Naive thymus-derived CD4-positive, alpha-beta T cell (primary cell): ENCODE measurements around the gene RLN3. TPM values are rescaled to one million over a fixed set of nuclear protein-coding genes. Genes with fewer than 3 reads are reported as not detected.

Source experiments
- ATAC-seq: fragments of 150-1000 bp; cut with Tn5 transposase; 2 replicates; pipeline ENCODE4 v1.10.0; 2021; ENCODE audit warnings: mild to moderate bottlenecking, moderate library complexity
- CTCF ChIA-PET: fragments of 350-600 bp; sonication (Branson Sonifier 250); formaldehyde crosslinking; loops from one replicate; lab custom pipeline; 2021; ENCODE audit warnings: antibody characterized with exemption; lab: Charles Lee
- POLR2A ChIA-PET: fragments of 350-600 bp; sonication (Branson Sonifier 250); formaldehyde crosslinking; loops from one replicate; lab custom pipeline; 2021; ENCODE audit warnings: antibody characterized with exemption, inconsistent platforms; lab: Charles Lee
- DNase-seq, 9 donors: peaks; one replicate each; pipeline versions ENCODE4 v3.0.0 to v3.0.0-alpha.2; 2020 to 2022; ENCODE audit warnings: mixed read lengths in 1 of 9
- H3K27ac ChIP-seq: one replicate; pipeline ENCODE4 v1.7.0; 2013; ENCODE audit warnings: mild to moderate bottlenecking, low read depth, low read length, moderate library complexity
- H3K27me3 ChIP-seq, 2 donors: one replicate each; pipeline ENCODE4 v1.7.0; 2013; ENCODE audit warnings: low read length in 2 of 2, mild to moderate bottlenecking in 2 of 2, moderate library complexity in 2 of 2; ENCODE audit not compliant: control insufficient read depth in 2 of 2, insufficient read depth in 2 of 2
- H3K36me3 ChIP-seq, 3 experiments: 1 replicate in 2 of 3; 2 replicates in 1 of 3; pipeline ENCODE4 v1.7.0; 2013; ENCODE audit warnings: low read length in 3 of 3, mild to moderate bottlenecking in 3 of 3, moderate library complexity in 1 of 3; ENCODE audit not compliant: insufficient read depth in 3 of 3, control insufficient read depth in 2 of 3
- H3K4me1 ChIP-seq, 2 donors: one replicate each; pipeline ENCODE4 v1.7.0; 2013; ENCODE audit warnings: low read length in 2 of 2, mild to moderate bottlenecking in 2 of 2, moderate library complexity in 1 of 2; ENCODE audit not compliant: control insufficient read depth in 2 of 2, insufficient read depth in 2 of 2
- H3K4me3 ChIP-seq: 2 replicates; pipeline ENCODE4 v1.7.0; 2013; ENCODE audit warnings: mild to moderate bottlenecking, low read length
- H3K9me3 ChIP-seq, 3 experiments: 1 replicate in 2 of 3; 2 replicates in 1 of 3; pipeline ENCODE4 v1.7.0; 2013; ENCODE audit warnings: low read length in 3 of 3; ENCODE audit not compliant: control insufficient read depth in 2 of 3
- H3K27ac Mint-ChIP-seq, 9 donors: one replicate each; pipeline ENCODE4 v1.8.0; 2020 to 2022; ENCODE audit warnings: mixed read lengths in 9 of 9, mild to moderate bottlenecking in 8 of 9, moderate library complexity in 5 of 9, inconsistent platforms in 2 of 9
- H3K27me3 Mint-ChIP-seq, 5 donors: one replicate each; pipeline ENCODE4 v1.8.0; 2021 to 2022; ENCODE audit warnings: mixed read lengths in 5 of 5, mild to moderate bottlenecking in 1 of 5
- H3K36me3 Mint-ChIP-seq, 5 donors: one replicate each; pipeline ENCODE4 v1.8.0; 2020 to 2022; ENCODE audit warnings: mixed read lengths in 5 of 5, mild to moderate bottlenecking in 3 of 5, inconsistent platforms in 1 of 5
- H3K4me1 Mint-ChIP-seq, 7 donors: one replicate each; pipeline ENCODE4 v1.8.0; 2020 to 2022; ENCODE audit warnings: mixed read lengths in 7 of 7, mild to moderate bottlenecking in 3 of 7, inconsistent platforms in 1 of 7
- H3K4me3 Mint-ChIP-seq, 10 donors: one replicate each; pipeline ENCODE4 v1.8.0; 2020 to 2022; ENCODE audit warnings: mild to moderate bottlenecking in 10 of 10, mixed read lengths in 10 of 10, moderate library complexity in 6 of 10, inconsistent platforms in 2 of 10
- H3K9me3 Mint-ChIP-seq, 11 donors: one replicate each; pipeline ENCODE4 v1.8.0; 2020 to 2022; ENCODE audit warnings: mixed read lengths in 11 of 11, mild to moderate bottlenecking in 4 of 11, inconsistent platforms in 1 of 11, moderate library complexity in 1 of 11
- intact Hi-C, 2 donors: fragments of 100-400 bp; cut with micrococcal nuclease; formaldehyde crosslinking; loops; one replicate each; pipeline ENCODE4 v1.15.1; 2023
- polyA plus RNA-seq, 2 donors: library from polyadenylated mRNA; unstranded; fragments of 300-500 nt; fragmentation: Illumina TruSeq; gene quantifications; one replicate each; pipeline ENCODE4 v1.2.3, GENCODE V29; 2021
- total RNA-seq, 6 experiments: library from RNA in 5 of 6; stranded (reverse) in 5 of 6; gene quantifications; 1 replicate in 5 of 6; 2 replicates in 1 of 6; pipeline ENCODE4 v1.2.3 and lab custom pipeline; 2021 to 2026

Gene RLN3
- total and polyA plus RNA-seq, 7 experiments from 2014 or later = not detected

- Histone ChIP-seq H3K27ac (no peak overlapping the region), H3K36me3 (no peaks in the 10 kb centered on the region), H3K4me3 (no peak overlapping the region), H3K27me3 (peaks cover 5 to 21% of the 10 kb centered on the region in 2 donors), H3K4me1 (peaks cover 9 to 10% of the 10 kb centered on the region in 2 donors), H3K9me3 (no peaks in the 10 kb centered on the region)
- DNase-seq (peak in 5 of 9 donors; percentile 30 to 66 (median 46)), ATAC-seq (peak; percentile 68)
- POLR2A ChIA-PET = interaction anchor here (0.7 to 1.1 kb wide), 2 partner anchors 29 to 37 kb away, joined by 3 read pairs; no protein-coding TSS in a partner anchor
- H3K36me3 Mint-ChIP-seq = peaks cover 0 to 2% (median 1%) of the 10 kb centered on the region in 5 donors
- peak overlapping the region in 9 of 10 donors; percentile 19 to 81 (median 55) for H3K4me3 Mint-ChIP-seq
- H3K4me1 Mint-ChIP-seq = peaks cover 9 to 26% (median 19%) of the 10 kb centered on the region in 7 donors
- no peak overlapping the region for H3K27ac Mint-ChIP-seq
- peaks cover 0 to 5% (median 0%) of the 10 kb centered on the region in 11 donors for H3K9me3 Mint-ChIP-seq
- peaks cover 16 to 48% (median 27%) of the 10 kb centered on the region in 5 donors for H3K27me3 Mint-ChIP-seq
- intact Hi-C loops = loop anchor here in 1 of 2 donors (1.0 kb wide), 1 partner anchor 14 kb away; no protein-coding TSS in a partner anchor
- CTCF ChIA-PET = interaction anchor here (1.0 to 2.6 kb wide), 8 partner anchors 10 to 180 kb away, joined by 3 to 22 read pairs (median 7); partner anchors contain the start of gene MISP3
Observed at GRCh38 chr19:14059093-14059480, 31.1 kb downstream of the RLN3 start.

- ATAC-seq (no peak), DNase-seq (no peak)
- H3K4me3 ChIP-seq = no peak overlapping the region
- Mint-ChIP-seq H3K4me3 (peak overlapping the region in 4 of 10 donors; percentile 27 to 49 (median 38)), H3K9me3 (peaks cover 0 to 4% (median 0%) of the 10 kb centered on the region in 11 donors), H3K27ac (no peak overlapping the region), H3K4me1 (peaks cover 9 to 25% (median 19%) of the 10 kb centered on the region in 7 donors), H3K36me3 (no peaks in the 10 kb centered on the region), H3K27me3 (peaks cover 16 to 48% (median 27%) of the 10 kb centered on the region in 5 donors)
- ChIA-PET CTCF (interaction anchor here (0.5 to 2.6 kb wide), 11 partner anchors 9 to 362 kb away, joined by 3 to 22 read pairs (median 4); partner anchors contain the start of gene MISP3), POLR2A (interaction anchor here (0.7 to 1.1 kb wide), 3 partner anchors 10 to 38 kb away, joined by 3 read pairs; no protein-coding TSS in a partner anchor)
- peaks cover 9 to 10% of the 10 kb centered on the region in 2 donors for H3K4me1 ChIP-seq
- H3K27ac ChIP-seq = no peak overlapping the region
- peaks cover 5 to 21% of the 10 kb centered on the region in 2 donors for H3K27me3 ChIP-seq
- H3K9me3 ChIP-seq = no peaks in the 10 kb centered on the region
- no peaks in the 10 kb centered on the region for H3K36me3 ChIP-seq
- intact Hi-C loops = loop anchor here in 1 of 2 donors (1.0 kb wide), 1 partner anchor 14 kb away; no protein-coding TSS in a partner anchor
Observed at GRCh38 chr19:14059652-14060155, 31.8 kb downstream of the RLN3 start.

- Histone ChIP-seq H3K4me1 (peaks cover 9 to 10% of the 10 kb centered on the region in 2 donors), H3K4me3 (no peak overlapping the region), H3K27me3 (peaks cover 5 to 21% of the 10 kb centered on the region in 2 donors), H3K9me3 (no peaks in the 10 kb centered on the region), H3K36me3 (no peaks in the 10 kb centered on the region), H3K27ac (no peak overlapping the region)
- POLR2A ChIA-PET = no interaction called here
- no peak overlapping the region for H3K4me3 Mint-ChIP-seq
- no peaks in the 10 kb centered on the region for H3K36me3 Mint-ChIP-seq
- intact Hi-C loops = no loop called here
- peaks cover 9 to 22% (median 19%) of the 10 kb centered on the region in 7 donors for H3K4me1 Mint-ChIP-seq
- H3K27ac Mint-ChIP-seq = no peak overlapping the region
- ATAC-seq = no peak
- H3K9me3 Mint-ChIP-seq = peaks cover 0 to 4% (median 0%) of the 10 kb centered on the region in 11 donors
- DNase-seq = no peak
- H3K27me3 Mint-ChIP-seq = peaks cover 16 to 49% (median 29%) of the 10 kb centered on the region in 5 donors
- CTCF ChIA-PET = interaction anchor here (0.6 to 2.6 kb wide), 4 partner anchors 11 to 109 kb away, joined by 3 to 22 read pairs (median 4); partner anchors contain the start of gene MISP3
Observed at GRCh38 chr19:14061081-14061749, 33.3 kb downstream of the RLN3 start.

- Mint-ChIP-seq H3K4me3 (no peak within 1 kb of the TSS), H3K27me3 (peaks cover 16 to 42% (median 30%) of the 10 kb centered on the region in 5 donors), H3K9me3 (peaks cover 0 to 3% (median 0%) of the 10 kb centered on the region in 11 donors), H3K36me3 (no peaks in the 10 kb centered on the region), H3K27ac (no peak within 1 kb of the TSS), H3K4me1 (peaks cover 9 to 20% (median 16%) of the 10 kb centered on the region in 7 donors)
- Histone ChIP-seq H3K9me3 (no peaks in the 10 kb centered on the region), H3K36me3 (no peaks in the 10 kb centered on the region), H3K4me1 (peaks cover 9 to 10% of the 10 kb centered on the region in 2 donors), H3K4me3 (no peak within 1 kb of the TSS), H3K27ac (no peak within 1 kb of the TSS), H3K27me3 (peaks cover 5 to 21% of the 10 kb centered on the region in 2 donors)
- intact Hi-C loops = no loop called here
- ChIA-PET POLR2A (no interaction called here), CTCF (no interaction called here)
- no peak for ATAC-seq
- no peak for DNase-seq
Observed at GRCh38 chr19:14061751-14062557, 34.0 kb downstream of the RLN3 start, which contains the start of gene PALM3. TSS of gene PALM3 (minus strand) at chr19:14062076. CDS start at chr19:14061980, 96 bp downstream.

GRCh38 chr19:14062558-14062855 lies 34.6 kb downstream of the RLN3 start:
- ATAC-seq (no peak), DNase-seq (no peak)
- H3K9me3 Mint-ChIP-seq = peaks cover 0 to 2% (median 0%) of the 10 kb centered on the region in 11 donors
- Histone ChIP-seq H3K27ac (no peak overlapping the region), H3K4me1 (peaks cover 9 to 10% of the 10 kb centered on the region in 2 donors), H3K27me3 (peaks cover 5 to 21% of the 10 kb centered on the region in 2 donors), H3K9me3 (no peaks in the 10 kb centered on the region), H3K36me3 (no peaks in the 10 kb centered on the region), H3K4me3 (no peak overlapping the region)
- H3K27me3 Mint-ChIP-seq = peaks cover 16 to 40% (median 30%) of the 10 kb centered on the region in 5 donors
- H3K4me1 Mint-ChIP-seq = peaks cover 9 to 19% (median 15%) of the 10 kb centered on the region in 7 donors
- no peaks in the 10 kb centered on the region for H3K36me3 Mint-ChIP-seq
- H3K27ac Mint-ChIP-seq = no peak overlapping the region
- POLR2A ChIA-PET = no interaction called here
- CTCF ChIA-PET = no interaction called here
- intact Hi-C loops = no loop called here
- no peak overlapping the region for H3K4me3 Mint-ChIP-seq

- no peak overlapping the region for H3K4me3 ChIP-seq
- DNase-seq = no peak
- no peak overlapping the region for H3K27ac ChIP-seq
- Mint-ChIP-seq H3K36me3 (no peaks in the 10 kb centered on the region), H3K9me3 (peaks cover 0 to under 1% (median 0%) of the 10 kb centered on the region in 11 donors), H3K27me3 (peaks cover 16 to 34% (median 25%) of the 10 kb centered on the region in 5 donors), H3K4me3 (no peak overlapping the region), H3K4me1 (peaks cover 8 to 15% (median 11%) of the 10 kb centered on the region in 7 donors), H3K27ac (no peak overlapping the region)
- intact Hi-C loops = no loop called here
- POLR2A ChIA-PET = no interaction called here
- H3K9me3 ChIP-seq = no peaks in the 10 kb centered on the region
- H3K36me3 ChIP-seq = no peaks in the 10 kb centered on the region
- peaks cover 4 to 17% of the 10 kb centered on the region in 2 donors for H3K27me3 ChIP-seq
- CTCF ChIA-PET = no interaction called here
- peaks cover 5 to 10% of the 10 kb centered on the region in 2 donors for H3K4me1 ChIP-seq
- no peak for ATAC-seq
Observed at GRCh38 chr19:14063105-14063504, 35.2 kb downstream of the RLN3 start.
